GM23338 (cell line): ENCODE measurements around the gene KCND2. TPM values are rescaled to one million over a fixed set of nuclear protein-coding genes. Genes with fewer than 3 reads are reported as not detected.

Experiments
- ATAC-seq: fragments of 200-7000 bp; cut with Tn5 transposase; 3 replicates; pipeline ENCODE4 v1.9.1; 2020
- DNase-seq: peaks from one replicate; pipeline ENCODE4 v3.0.0-alpha.2; 2015; ENCODE audit warnings: low spot score
- H2AFZ ChIP-seq: fragments of 200-600 bp; sonication (generic); 2 replicates; pipeline ENCODE4 v1.8.0; 2016; ENCODE audit warnings: antibody characterized with exemption, mild to moderate bottlenecking, moderate library complexity
- H3F3A ChIP-seq: fragments of 200-600 bp; sonication (generic); replicated peaks from 2 replicates; pipeline ENCODE4 v1.8.0; 2017; ENCODE audit warnings: antibody characterized with exemption, mixed run types, low read depth
- H3K27ac ChIP-seq: fragments of 200-600 bp; sonication (generic); 2 replicates; pipeline ENCODE4 v1.6.1; 2016; ENCODE audit warnings: low read depth
- H3K27me3 ChIP-seq: fragments of 200-600 bp; sonication (generic); 2 replicates; pipeline ENCODE4 v1.8.0; 2016; ENCODE audit warnings: mild to moderate bottlenecking, mixed run types, moderate library complexity; ENCODE audit not compliant: insufficient read depth
- H3K36me3 ChIP-seq: fragments of 200-600 bp; sonication (generic); 2 replicates; pipeline ENCODE4 v1.8.0; 2016; ENCODE audit warnings: mild to moderate bottlenecking; ENCODE audit not compliant: insufficient read depth
- H3K4me1 ChIP-seq: fragments of 200-600 bp; sonication (generic); 2 replicates; pipeline ENCODE4 v1.8.0; 2016; ENCODE audit warnings: mild to moderate bottlenecking, moderate library complexity; ENCODE audit not compliant: insufficient read depth
- H3K4me2 ChIP-seq: fragments of 200-600 bp; sonication (generic); 2 replicates; pipeline ENCODE4 v1.7.1; 2017; ENCODE audit warnings: mixed run types
- H3K4me3 ChIP-seq: fragments of 200-600 bp; sonication (generic); 2 replicates; pipeline ENCODE4 v1.6.1; 2016; ENCODE audit warnings: mixed run types
- H3K79me2 ChIP-seq: fragments of 200-600 bp; sonication (generic); replicated peaks from 2 replicates; pipeline ENCODE4 v1.8.0; 2017; ENCODE audit warnings: mild to moderate bottlenecking; ENCODE audit not compliant: insufficient read depth
- H3K9me2 ChIP-seq: fragments of 200-600 bp; sonication (generic); 2 replicates; pipeline ENCODE4 v1.8.0; 2017; ENCODE audit not compliant: insufficient read depth
- H4K20me1 ChIP-seq: fragments of 200-600 bp; sonication (generic); replicated peaks from 2 replicates; pipeline ENCODE4 v1.8.0; 2017; ENCODE audit warnings: mild to moderate bottlenecking; ENCODE audit not compliant: insufficient read depth
- H3K27ac Mint-ChIP-seq: 2 replicates; pipeline ENCODE4 v1.8.0; 2020; ENCODE audit warnings: inconsistent platforms, mild to moderate bottlenecking, moderate library complexity, mixed read lengths
- H3K27me3 Mint-ChIP-seq: 3 replicates; pipeline ENCODE4 v1.8.0; 2022; ENCODE audit warnings: low read depth, mild to moderate bottlenecking, moderate library complexity, mixed read lengths, inconsistent platforms; ENCODE audit not compliant: insufficient read depth, poor library complexity
- H3K36me3 Mint-ChIP-seq: 3 replicates; pipeline ENCODE4 v1.8.0; 2021; ENCODE audit warnings: low read depth, mild to moderate bottlenecking, inconsistent platforms, moderate library complexity, mixed read lengths
- H3K4me1 Mint-ChIP-seq: 3 replicates; pipeline ENCODE4 v1.8.0; 2020; ENCODE audit warnings: mild to moderate bottlenecking, inconsistent platforms, mixed read lengths
- H3K4me3 Mint-ChIP-seq: 3 replicates; pipeline ENCODE4 v1.8.0; 2021; ENCODE audit warnings: moderate library complexity, mild to moderate bottlenecking, inconsistent platforms, mixed read lengths
- H3K9me3 Mint-ChIP-seq: 3 replicates; pipeline ENCODE4 v1.8.0; 2020; ENCODE audit warnings: moderate library complexity, mild to moderate bottlenecking, inconsistent platforms, mixed read lengths
- CREB1 ChIP-seq: fragments of 250-450 bp; sonication (Bioruptor Pico); IDR thresholded peaks from 2 replicates; pipeline ENCODE4 v1.5.0; 2020; ENCODE audit warnings: low read depth, mild to moderate bottlenecking, moderate library complexity
- ETS1 ChIP-seq: IDR thresholded peaks from 2 replicates; pipeline ENCODE4 v1.6.1; 2016; ENCODE audit warnings: antibody characterized with exemption
- EZH2phosphoT487 ChIP-seq: fragments of 200-600 bp; sonication (generic); IDR thresholded peaks from one replicate; pipeline ENCODE4 v1.8.1; 2018; ENCODE audit warnings: antibody characterized with exemption; ENCODE audit not compliant: unreplicated experiment
- JUNB ChIP-seq: IDR thresholded peaks from one replicate; pipeline ENCODE4 v1.6.1; 2016; ENCODE audit warnings: antibody characterized with exemption; ENCODE audit not compliant: unreplicated experiment
- NANOG ChIP-seq: IDR thresholded peaks from 2 replicates; pipeline ENCODE4 v1.6.1; 2016; ENCODE audit warnings: antibody characterized with exemption, borderline replicate concordance
- POLR2AphosphoS5 ChIP-seq: IDR thresholded peaks from 2 replicates; pipeline ENCODE4 v1.6.1; 2016; ENCODE audit warnings: antibody characterized with exemption, low read depth
- STAT1 ChIP-seq: IDR thresholded peaks from one replicate; pipeline ENCODE4 v1.6.1; 2016; ENCODE audit warnings: antibody characterized with exemption; ENCODE audit not compliant: unreplicated experiment
- ZNF331 ChIP-seq: fragments of 250-450 bp; sonication (Bioruptor Pico); IDR thresholded peaks from 2 replicates; pipeline ENCODE4 v1.5.0; 2020; ENCODE audit warnings: low read depth, mild to moderate bottlenecking, moderate library complexity
- ZNF462 ChIP-seq: fragments of 250-450 bp; sonication (Bioruptor Pico); IDR thresholded peaks from 2 replicates; pipeline ENCODE4 v1.5.0; 2020; ENCODE audit warnings: mild to moderate bottlenecking, moderate library complexity
- polyA plus RNA-seq: library from polyadenylated mRNA; unstranded; fragments of >200 nt; fragmentation: Nextera tagmentation; extraction: Ambion mirVana; gene quantifications from 2 replicates; pipeline ENCODE4 v1.2.1, GENCODE V29; 2016
- total RNA-seq: library from RNA; depleted of rRNA; stranded (reverse); fragments of >200 nt; shearing (Covaris generic); gene quantifications from 2 replicates; pipeline ENCODE4 v1.2.3, GENCODE V29; 2014

The KCND2 gene
- total and polyA plus RNA-seq, 2 experiments from 2014 or later, result 7.1 to 15.6 TPM

- Mint-ChIP-seq H3K4me3 (no peak overlapping the region), H3K27me3 (no peaks in the 10 kb centered on the region), H3K9me3 (0 out of 3 replicates have a peak, but pooled peaks cover 2% of the 10 kb centered on the region), H3K4me1 (no peaks in the 10 kb centered on the region), H3K36me3 (peaks cover 12% of the 10 kb centered on the region; the same call in 2 of the 3 replicates), H3K27ac (no peak overlapping the region)
- H3K79me2 ChIP-seq, result no peaks in the 10 kb centered on the region
- H2AFZ ChIP-seq, result no peak overlapping the region
- TF ChIP-seq ZNF462 (no peak), EZH2phosphoT487 (no peak), ZNF331 (no peak), CREB1 (CRISPR knock-in tag) (no peak), NANOG (no peak), ETS1 (no peak), POLR2AphosphoS5 (no peak), STAT1 (no peak), JUNB (no peak)
- no peak for ATAC-seq
- H4K20me1 ChIP-seq, result no peaks in the 10 kb centered on the region
- H3K27ac ChIP-seq, result no peak overlapping the region
- H3K4me3 ChIP-seq, result no peak overlapping the region
- no peaks in the 10 kb centered on the region for H3K4me1 ChIP-seq
- no peaks in the 10 kb centered on the region for H3K36me3 ChIP-seq
- DNase-seq, result no peak
- H3K27me3 ChIP-seq, result no peaks in the 10 kb centered on the region
- H3K9me2 ChIP-seq, result no peaks in the 10 kb centered on the region
- no peak overlapping the region for H3K4me2 ChIP-seq
- H3F3A ChIP-seq, result no peaks in the 10 kb centered on the region
Observed at GRCh38 chr7:120445276-120445675, 172.3 kb downstream of the KCND2 start.
